GM23248 (cell line): Measurements from ENCODE around the gene SPATS1.

ENCODE experiments used
- EZH2 ChIP-seq: fragments of 200-600 bp; sonication (generic); IDR thresholded peaks from 2 replicates; pipeline ENCODE4 v1.6.1; 2018; ENCODE audit warnings: antibody characterized with exemption, mild to moderate bottlenecking; ENCODE audit not compliant: insufficient read depth, poor library complexity, severe bottlenecking
- EZH2phosphoT487 ChIP-seq: fragments of 200-600 bp; sonication (generic); IDR thresholded peaks from 2 replicates; pipeline ENCODE4 v1.6.1; 2018; ENCODE audit warnings: antibody characterized with exemption, moderate library complexity, mild to moderate bottlenecking, low read depth; ENCODE audit not compliant: insufficient read depth

DNA sequence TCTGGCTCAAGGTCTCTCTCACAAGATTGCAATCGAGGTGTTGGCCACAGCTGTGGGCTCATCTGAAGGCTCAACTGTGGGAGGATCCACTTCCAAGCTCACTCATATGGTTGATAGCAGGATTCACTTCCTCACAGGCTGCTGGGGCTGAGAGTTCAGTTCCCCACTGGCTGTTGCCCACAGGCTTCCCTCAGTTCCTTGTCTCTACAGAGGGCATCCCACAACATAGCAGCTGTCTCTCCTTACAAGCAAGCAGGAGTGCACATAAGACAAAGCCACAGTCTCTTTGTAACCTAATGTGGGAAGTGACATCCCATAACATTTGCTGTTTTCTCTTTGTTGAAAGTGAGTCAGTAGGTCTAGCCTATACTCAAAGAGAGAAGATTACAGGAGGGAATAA, 14.0 kb downstream of the SPATS1 start:
- TF ChIP-seq EZH2phosphoT487 (no peak), EZH2 (no peak)
